A673 (cell line): ENCODE data around the gene LRRC8B.

ENCODE experiments used
- CTCF ChIP-seq: fragments of 300-800, 200-600 bp; sonication (generic); conservative IDR thresholded peaks from 2 replicates; pipeline ENCODE4 v1.5.1; 2017; ENCODE audit warnings: low read depth, mild to moderate bottlenecking, antibody characterized with exemption, low read length, moderate library complexity, mixed read lengths
- EZH2 ChIP-seq: fragments of 200-600 bp; sonication (generic); IDR thresholded peaks from 2 replicates; pipeline ENCODE4 v1.6.1; 2017; ENCODE audit warnings: borderline replicate concordance, low read depth, mild to moderate bottlenecking, mixed read lengths, antibody characterized with exemption, low read length; ENCODE audit not compliant: poor library complexity, severe bottlenecking

GRCh38 chr1:89536555-89537341 is 12.1 kb downstream of the LRRC8B start:
- no peak for TF ChIP-seq CTCF
- no peak for TF ChIP-seq EZH2
